ENCODE data around the gene SESN2. TPM values are rescaled to one million over a fixed set of nuclear protein-coding genes. Genes with fewer than 3 reads are reported as not detected.

The SESN2 gene
- total RNA-seq, 1 experiment from 2014 or later, result 12.2 TPM

DNA sequence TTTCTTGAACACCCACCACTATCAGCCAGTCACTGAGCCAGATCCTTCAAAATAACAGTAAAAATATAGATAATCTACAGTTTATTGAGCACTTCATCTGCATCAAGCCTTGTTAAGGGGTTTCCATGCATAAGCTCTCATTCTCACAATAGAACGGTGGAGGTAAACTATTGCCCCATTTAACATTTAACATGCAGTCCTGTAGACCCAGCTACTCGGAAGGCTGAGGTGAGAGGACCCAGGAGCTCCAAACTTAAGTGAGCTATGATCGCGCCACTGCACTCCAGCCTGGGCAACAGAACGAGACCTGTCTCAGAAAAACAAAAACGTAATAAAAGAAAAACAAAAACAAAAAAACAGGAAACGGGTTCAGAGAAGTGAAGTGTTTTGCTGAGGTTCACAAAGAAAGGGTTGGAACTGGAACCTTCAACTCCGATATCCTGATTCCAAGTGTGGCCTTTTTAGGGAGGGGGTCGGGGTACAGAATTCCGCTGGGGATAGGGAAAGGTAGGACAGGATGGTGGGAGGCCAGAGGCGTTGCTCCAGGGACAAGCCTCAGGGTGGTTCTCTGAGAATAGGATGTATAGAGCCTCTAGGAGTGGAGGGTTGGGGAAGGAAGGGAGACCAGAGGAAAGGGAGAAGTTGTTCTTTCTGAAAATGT lies 11.6 kb upstream of the SESN2 start:
- Histone ChIP-seq H3K9me3 (ENCODE audit: insufficient read depth, low read depth) (no peaks in the 10 kb centered on the region), H3K27ac (peak overlapping the region; percentile 100; the same call in 1 of the 2 replicates), H3K79me2 (ENCODE audit: low read depth) (0 out of 2 replicates have a peak, but pooled peaks cover 3% of the 10 kb centered on the region), H3K9me2 (ENCODE audit: insufficient read depth) (no peaks in the 10 kb centered on the region), H4K20me1 (ENCODE audit: insufficient read depth) (no peaks in the 10 kb centered on the region), H3K4me1 (replicated peaks; ENCODE audit: insufficient read depth) (peaks cover 31% of the 10 kb centered on the region), H3K4me3 (peak overlapping the region; percentile 45; the same call in 1 of the 2 replicates), H3F3A (ENCODE audit: insufficient read depth, low read depth) (peaks cover 41% of the 10 kb centered on the region), H3K27me3 (ENCODE audit: insufficient read depth, low read depth) (no peaks in the 10 kb centered on the region), H3K36me3 (ENCODE audit: low read depth) (no peaks in the 10 kb centered on the region), H3K4me2 (peak overlapping the region; percentile 93), H2AFZ (no peak overlapping the region)
- CTCF ChIA-PET, result interaction anchor here (0.5 to 1.3 kb wide), 5 partner anchors 9 to 1717 kb away, joined by 3 to 10 read pairs (median 3); no protein-coding TSS in a partner anchor
- no peak for DNase-seq
- intact Hi-C loops (cut with micrococcal nuclease; ENCODE audit: unreplicated experiment), result loop anchor here (2.0 to 5.0 kb wide), 4 partner anchors 81 to 629 kb away; partner anchors contain the start of genes MED18 and RCC1
- POLR2A ChIA-PET (ENCODE audit: unreplicated experiment), result interaction anchor here (0.6 to 1.9 kb wide), 3 partner anchors 13 to 334 kb away, joined by 3 to 14 read pairs (median 5); no protein-coding TSS in a partner anchor
- TF ChIP-seq, protein P1, sequence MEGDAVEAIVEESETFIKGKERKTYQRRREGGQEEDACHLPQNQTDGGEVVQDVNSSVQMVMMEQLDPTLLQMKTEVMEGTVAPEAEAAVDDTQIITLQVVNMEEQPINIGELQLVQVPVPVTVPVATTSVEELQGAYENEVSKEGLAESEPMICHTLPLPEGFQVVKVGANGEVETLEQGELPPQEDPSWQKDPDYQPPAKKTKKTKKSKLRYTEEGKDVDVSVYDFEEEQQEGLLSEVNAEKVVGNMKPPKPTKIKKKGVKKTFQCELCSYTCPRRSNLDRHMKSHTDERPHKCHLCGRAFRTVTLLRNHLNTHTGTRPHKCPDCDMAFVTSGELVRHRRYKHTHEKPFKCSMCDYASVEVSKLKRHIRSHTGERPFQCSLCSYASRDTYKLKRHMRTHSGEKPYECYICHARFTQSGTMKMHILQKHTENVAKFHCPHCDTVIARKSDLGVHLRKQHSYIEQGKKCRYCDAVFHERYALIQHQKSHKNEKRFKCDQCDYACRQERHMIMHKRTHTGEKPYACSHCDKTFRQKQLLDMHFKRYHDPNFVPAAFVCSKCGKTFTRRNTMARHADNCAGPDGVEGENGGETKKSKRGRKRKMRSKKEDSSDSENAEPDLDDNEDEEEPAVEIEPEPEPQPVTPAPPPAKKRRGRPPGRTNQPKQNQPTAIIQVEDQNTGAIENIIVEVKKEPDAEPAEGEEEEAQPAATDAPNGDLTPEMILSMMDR (conservative IDR thresholded peaks at IDR 0.05), result no peak
- TF ChIP-seq EZH2 (IDR thresholded peaks at IDR 0.05; ENCODE audit: low read depth), result no peak
- TSS peak; percentile 55 for BruUV-seq (replicated peaks)

DNA sequence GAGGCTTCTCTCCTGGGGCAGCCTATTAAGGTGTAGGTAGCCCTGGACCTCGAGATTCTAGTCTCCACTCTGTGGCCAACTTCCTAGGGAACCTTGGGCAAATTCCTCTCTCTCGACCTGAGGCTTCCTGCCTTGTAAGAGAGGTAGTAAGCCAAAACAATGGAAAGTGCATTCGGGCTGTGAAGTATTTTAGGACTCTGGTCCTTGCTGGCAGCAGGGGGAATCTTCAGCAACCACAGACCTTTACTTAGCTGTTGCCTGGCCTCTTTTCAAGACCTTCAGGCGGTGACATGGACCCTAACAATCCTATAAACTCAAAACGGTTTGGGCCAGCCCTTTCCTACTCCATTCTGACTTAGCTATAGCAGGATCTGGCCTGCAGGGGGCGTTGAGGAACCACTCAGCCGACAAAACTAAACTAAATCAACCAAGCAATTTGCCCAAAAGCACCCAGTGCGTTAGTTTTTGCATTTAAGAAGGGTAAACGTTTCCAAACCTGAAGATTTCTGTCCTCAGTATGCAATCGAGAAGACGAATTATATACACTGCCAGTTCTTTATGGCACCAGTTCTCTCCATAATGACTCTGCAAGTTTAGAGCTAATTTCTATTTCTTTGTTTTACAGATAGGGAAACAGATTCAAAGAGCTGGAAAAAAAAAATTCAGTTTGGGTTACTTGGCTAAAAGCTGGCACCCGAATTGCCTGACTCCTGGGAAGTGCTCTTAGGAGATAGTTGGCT lies 10.9 kb upstream of the SESN2 start:
- Histone ChIP-seq H3K4me1 (replicated peaks; ENCODE audit: insufficient read depth) (peaks cover 31% of the 10 kb centered on the region), H3K27ac (peak overlapping the region; percentile 100), H3K27me3 (ENCODE audit: insufficient read depth, low read depth) (no peaks in the 10 kb centered on the region), H3K36me3 (ENCODE audit: low read depth) (no peaks in the 10 kb centered on the region), H3F3A (ENCODE audit: insufficient read depth, low read depth) (peaks cover 41% of the 10 kb centered on the region), H3K4me3 (peak overlapping the region; percentile 49; the same call in 1 of the 2 replicates), H3K9me2 (ENCODE audit: insufficient read depth) (no peaks in the 10 kb centered on the region), H3K9me3 (ENCODE audit: insufficient read depth, low read depth) (no peaks in the 10 kb centered on the region), H2AFZ (0 out of 2 replicates have a peak overlapping the region, but pooled peaks have one; percentile 52), H3K4me2 (peak overlapping the region; percentile 93), H4K20me1 (ENCODE audit: insufficient read depth) (no peaks in the 10 kb centered on the region), H3K79me2 (ENCODE audit: low read depth) (0 out of 2 replicates have a peak, but pooled peaks cover 3% of the 10 kb centered on the region)
- peak; percentile 50 to 72 for DNase-seq
- ChIA-PET CTCF (interaction anchor here (0.5 to 1.7 kb wide), 10 partner anchors 10 to 354 kb away, joined by 3 to 13 read pairs (median 6); partner anchors contain the start of genes MED18 and SESN2), POLR2A (ENCODE audit: unreplicated experiment) (interaction anchor here (0.6 to 1.9 kb wide), 9 partner anchors 12 to 401 kb away, joined by 3 to 14 read pairs (median 5); partner anchors contain the start of gene MED18)
- intact Hi-C loops (cut with micrococcal nuclease; ENCODE audit: unreplicated experiment), result loop anchor here (1.0 to 5.0 kb wide), 6 partner anchors 80 to 628 kb away; partner anchors contain the start of genes MED18 and RCC1
- no TSS peak for BruUV-seq (replicated peaks)
- TF ChIP-seq, protein P1 (conservative IDR thresholded peaks at IDR 0.05), result peak; percentile 88
- TF ChIP-seq EZH2 (IDR thresholded peaks at IDR 0.05; ENCODE audit: low read depth), result no peak
